Right cardiac atrium (tissue), 5 donors: ENCODE measurements around the gene ARSA. TPM values are rescaled to one million over a fixed set of nuclear protein-coding genes. Genes with fewer than 3 reads are reported as not detected.
A peak's percentile ranks its signal among the peaks of the same experiment; 100 is the strongest.

ENCODE experiments used
- ATAC-seq, 2 donors: fragments of 200-7000 bp; cut with Tn5 transposase; one replicate each; pipeline versions ENCODE4 v1.8.0 to v1.9.1; 2020; ENCODE audit warnings: moderate library complexity in 2 of 2, mild to moderate bottlenecking in 1 of 2
- DNase-seq, 3 donors: peaks; one replicate each; pipeline ENCODE4 v3.0.0-alpha.2; 2020
- H3K27ac ChIP-seq: one replicate; pipeline ENCODE4 v1.5.1; 2013; ENCODE audit warnings: mild to moderate bottlenecking, low read length, control low read depth, moderate library complexity
- H3K27me3 ChIP-seq: one replicate; pipeline ENCODE4 v1.6.1; 2013; ENCODE audit not compliant: control insufficient read depth, insufficient read depth
- H3K4me1 ChIP-seq: one replicate; pipeline ENCODE4 v1.6.1; 2013; ENCODE audit warnings: low read length; ENCODE audit not compliant: control insufficient read depth, insufficient read depth
- H3K4me3 ChIP-seq: one replicate; pipeline ENCODE4 v1.5.1; 2013; ENCODE audit warnings: low read length, control low read depth
- H3K9me3 ChIP-seq: one replicate; pipeline ENCODE4 v1.6.1; 2013; ENCODE audit warnings: low read length; ENCODE audit not compliant: control insufficient read depth
- WGBS: extraction: QIAGEN DNeasy Blood & Tissue Kit; methylation state at CpG from one replicate; pipeline ENCODE4 v1.1.7; 2013; 5-methylcytosine and 5-hydroxymethylcytosine counted together
- intact Hi-C, 4 donors: fragments of 100-400 bp; cut with DNase I; formaldehyde crosslinking; loops; one replicate each; pipeline versions ENCODE4 v1.11.0 to v1.14.0; 2022 to 2023
- polyA plus RNA-seq: library from polyadenylated mRNA; stranded (reverse); fragments of 200-250 nt; gene quantifications from one replicate; pipeline ENCODE4 v1.2.3, GENCODE V29; 2013
- total RNA-seq, 4 donors: library from RNA; stranded (reverse); fragmentation: NEBNext Ultra II Directional; extraction: Animal tissue kit (Norgen Biotek cat#: 25700); gene quantifications; one replicate each; pipeline ENCODE4 v1.2.1, GENCODE V29; 2021
- donor health status: healthy with polysubstance abuse.
- donor health status: DM: no; HTN: yes; CAD: no.
- donor health status: DM: no; HTN: no; CAD: no.
- donor health status: DM: no; HTN: yes; CAD: no; lungs with severe emphysema.
- donor health status: DM: yes; HTN: yes; CAD: no.

ARSA gene
- total and polyA plus RNA-seq, 5 donors: 30.3 to 37.0 (median 32.7) TPM

- H3K9me3 ChIP-seq: no peaks in the 10 kb centered on the region
- ATAC-seq: no peak
- 93% methylated on average over 23 of the region's 23 CpGs for WGBS
- H3K4me1 ChIP-seq: peaks cover 7% of the 10 kb centered on the region
- no peak overlapping the region for H3K27ac ChIP-seq
- peak in 2 of 3 donors; percentile 31 to 49 for DNase-seq
- intact Hi-C loops: no loop called here
- H3K27me3 ChIP-seq: no peaks in the 10 kb centered on the region
- H3K4me3 ChIP-seq: no peak overlapping the region
These were observed 43.6 kb downstream of the ARSA start for GRCh38 chr22:50584106-50585096.

- WGBS: 6% methylated on average over 37 of the region's 37 CpGs
- peaks cover 7% of the 10 kb centered on the region for H3K4me1 ChIP-seq
- peak overlapping the region; percentile 68 for H3K4me3 ChIP-seq
- peak overlapping the region; percentile 34 for H3K27ac ChIP-seq
- H3K27me3 ChIP-seq: no peaks in the 10 kb centered on the region
- ATAC-seq: peak; percentile 35 to 52
- peak in 1 of 3 donors; percentile 35 for DNase-seq
- no peaks in the 10 kb centered on the region for H3K9me3 ChIP-seq
- intact Hi-C loops: no loop called here
These were observed 44.6 kb downstream of the ARSA start for GRCh38 chr22:50583294-50583861.

- WGBS: under 1% methylated on average over 96 of the region's 96 CpGs
These were observed 45.3 kb downstream of the ARSA start, which contains the start of gene CHKB for GRCh38 chr22:50582493-50583293. Gene CHKB, minus strand, starts transcription at chr22:50582849. Its CDS starts 68 bp downstream, at chr22:50582781.

GRCh38 chr22:50581950-50582492 is 45.9 kb downstream of the ARSA start:
- WGBS: 7% methylated on average over 39 of the region's 39 CpGs
- peaks cover 7% of the 10 kb centered on the region for H3K4me1 ChIP-seq
- H3K9me3 ChIP-seq: no peaks in the 10 kb centered on the region
- DNase-seq (peak in 1 of 3 donors; percentile 47), ATAC-seq (no peak)
- no peaks in the 10 kb centered on the region for H3K27me3 ChIP-seq
- peak overlapping the region; percentile 62 for H3K4me3 ChIP-seq
- intact Hi-C loops: no loop called here
- peak overlapping the region; percentile 97 for H3K27ac ChIP-seq

More at GRCh38 chr22:50582493-50583293, 45.3 kb downstream of the ARSA start, which contains the start of gene CHKB:
- peak; percentile 97 for ATAC-seq
- Histone ChIP-seq H3K4me1 (peaks cover 7% of the 10 kb centered on the region), H3K4me3 (peak within 1 kb of the TSS; percentile 68), H3K27ac (peak within 1 kb of the TSS; percentile 97), H3K9me3 (no peaks in the 10 kb centered on the region), H3K27me3 (no peaks in the 10 kb centered on the region)
- intact Hi-C loops: no loop called here
- peak; percentile 99 to 100 (median 99) for DNase-seq

- intact Hi-C loops: no loop called here
- Histone ChIP-seq H3K4me1 (peaks cover 7% of the 10 kb centered on the region), H3K9me3 (no peaks in the 10 kb centered on the region), H3K4me3 (peak overlapping the region; percentile 62), H3K27me3 (no peaks in the 10 kb centered on the region), H3K27ac (peak overlapping the region; percentile 97)
- no peak for ATAC-seq
- peak in 1 of 3 donors; percentile 53 for DNase-seq
- WGBS: 94% methylated on average over 22 of the region's 22 CpGs
These were observed 46.7 kb downstream of the ARSA start for GRCh38 chr22:50581031-50581949.

GRCh38 chr22:50579752-50580151 is 48.2 kb downstream of the ARSA start:
- no peaks in the 10 kb centered on the region for H3K27me3 ChIP-seq
- DNase-seq: no peak
- H3K4me3 ChIP-seq: no peak overlapping the region
- 95% methylated on average over 4 of the region's 4 CpGs for WGBS
- intact Hi-C loops: no loop called here
- no peaks in the 10 kb centered on the region for H3K9me3 ChIP-seq
- no peak for ATAC-seq
- H3K4me1 ChIP-seq: peaks cover 7% of the 10 kb centered on the region
- peak overlapping the region; percentile 80 for H3K27ac ChIP-seq

- Histone ChIP-seq H3K27ac (peak overlapping the region; percentile 80), H3K9me3 (no peaks in the 10 kb centered on the region), H3K4me3 (no peak overlapping the region), H3K27me3 (no peaks in the 10 kb centered on the region), H3K4me1 (peaks cover 7% of the 10 kb centered on the region)
- ATAC-seq (no peak), DNase-seq (peak in 1 of 3 donors; percentile 41)
- intact Hi-C loops: no loop called here
- WGBS: 54% methylated on average over 8 of the region's 8 CpGs
These were observed 49.1 kb downstream of the ARSA start for GRCh38 chr22:50578776-50579310.

- Histone ChIP-seq H3K4me1 (peaks cover 2% of the 10 kb centered on the region), H3K4me3 (peak within 1 kb of the TSS; percentile 38), H3K9me3 (no peaks in the 10 kb centered on the region), H3K27me3 (no peaks in the 10 kb centered on the region), H3K27ac (peak within 1 kb of the TSS; percentile 80)
- WGBS: 20% methylated on average over 63 of the region's 63 CpGs
- DNase-seq: peak; percentile 50 to 85 (median 69)
- intact Hi-C loops: no loop called here
- peak in 1 of 2 donors; percentile 0 for ATAC-seq
These were observed 49.8 kb downstream of the ARSA start, which contains the start of gene CPT1B for GRCh38 chr22:50577987-50578775. Gene CPT1B, minus strand, starts transcription at chr22:50578427. Its CDS starts 512 bp downstream, at chr22:50577915.

GRCh38 chr22:50577697-50577986 is 50.3 kb downstream of the ARSA start:
- no peaks in the 10 kb centered on the region for H3K9me3 ChIP-seq
- DNase-seq (peak in 1 of 3 donors; percentile 50), ATAC-seq (no peak)
- intact Hi-C loops: no loop called here
- peak overlapping the region; percentile 28 for H3K27ac ChIP-seq
- H3K27me3 ChIP-seq: no peaks in the 10 kb centered on the region
- peaks cover 2% of the 10 kb centered on the region for H3K4me1 ChIP-seq
- 32% methylated on average over 23 of the region's 23 CpGs for WGBS
- peak overlapping the region; percentile 38 for H3K4me3 ChIP-seq
